ENCODE measurements around the gene PNMT. TPM values are rescaled to one million over a fixed set of nuclear protein-coding genes. Genes with fewer than 3 reads are reported as not detected.

The PNMT gene
- total RNA-seq, 4 donors from 2014 or later = 1.1 to 3.3 (median 1.2) TPM; not detected in 1

GRCh38 chr17:39641097-39641496 is 27.2 kb upstream of the PNMT start:
- Histone ChIP-seq H3K27ac (no peak overlapping the region), H3K36me3 (no peaks in the 10 kb centered on the region), H3K4me3 (replicated peaks in 1 of 3) (no peak overlapping the region), H3K4me1 (peaks cover 19 to 51% of the 10 kb centered on the region in 2 donors), H3K9me3 (no peaks in the 10 kb centered on the region), H3K27me3 (no peaks in the 10 kb centered on the region)
- no peak for DNase-seq
- 96 to 99% methylated on average over 4 of the region's 4 CpGs for WGBS, 2 donors
- intact Hi-C loops (cut with DNase I) = no loop called here
- TF ChIP-seq POLR2A (IDR thresholded peaks at IDR 0.05) (no peak), CTCF (IDR thresholded peaks at IDR 0.05) (no peak)

DNA sequence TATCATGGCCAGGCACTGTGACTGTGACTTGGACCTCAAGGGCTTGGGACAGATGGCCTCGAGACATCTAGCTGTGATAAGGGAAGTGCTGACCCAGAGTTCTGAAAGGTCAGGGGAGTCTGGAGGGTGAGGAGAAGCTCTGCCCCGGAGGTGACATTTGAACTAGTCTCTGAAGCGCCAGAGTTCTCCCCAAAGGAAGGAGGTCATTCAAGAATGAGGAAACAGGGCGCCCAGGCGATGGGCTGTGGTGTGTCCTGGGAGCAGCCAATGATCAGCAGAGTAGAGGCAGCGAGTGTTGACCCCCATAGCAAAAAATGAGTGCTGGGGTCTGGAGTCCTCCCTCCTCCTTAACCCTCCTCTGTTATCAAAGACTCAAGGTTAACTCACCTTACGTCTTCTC is 26.4 kb upstream of the PNMT start:
- WGBS, 2 donors = 79 to 80% methylated on average over 7 of the region's 7 CpGs
- intact Hi-C loops (cut with DNase I) = no loop called here
- DNase-seq = no peak
- no peaks in the 10 kb centered on the region for H3K9me3 ChIP-seq
- H3K27ac ChIP-seq = no peak overlapping the region
- peaks cover 19 to 44% of the 10 kb centered on the region in 2 donors for H3K4me1 ChIP-seq
- TF ChIP-seq POLR2A (IDR thresholded peaks at IDR 0.05) = no peak
- no peak for TF ChIP-seq CTCF (IDR thresholded peaks at IDR 0.05)
- H3K27me3 ChIP-seq = no peaks in the 10 kb centered on the region
- H3K36me3 ChIP-seq = no peaks in the 10 kb centered on the region
- H3K4me3 ChIP-seq (replicated peaks in 1 of 3) = no peak overlapping the region

DNA sequence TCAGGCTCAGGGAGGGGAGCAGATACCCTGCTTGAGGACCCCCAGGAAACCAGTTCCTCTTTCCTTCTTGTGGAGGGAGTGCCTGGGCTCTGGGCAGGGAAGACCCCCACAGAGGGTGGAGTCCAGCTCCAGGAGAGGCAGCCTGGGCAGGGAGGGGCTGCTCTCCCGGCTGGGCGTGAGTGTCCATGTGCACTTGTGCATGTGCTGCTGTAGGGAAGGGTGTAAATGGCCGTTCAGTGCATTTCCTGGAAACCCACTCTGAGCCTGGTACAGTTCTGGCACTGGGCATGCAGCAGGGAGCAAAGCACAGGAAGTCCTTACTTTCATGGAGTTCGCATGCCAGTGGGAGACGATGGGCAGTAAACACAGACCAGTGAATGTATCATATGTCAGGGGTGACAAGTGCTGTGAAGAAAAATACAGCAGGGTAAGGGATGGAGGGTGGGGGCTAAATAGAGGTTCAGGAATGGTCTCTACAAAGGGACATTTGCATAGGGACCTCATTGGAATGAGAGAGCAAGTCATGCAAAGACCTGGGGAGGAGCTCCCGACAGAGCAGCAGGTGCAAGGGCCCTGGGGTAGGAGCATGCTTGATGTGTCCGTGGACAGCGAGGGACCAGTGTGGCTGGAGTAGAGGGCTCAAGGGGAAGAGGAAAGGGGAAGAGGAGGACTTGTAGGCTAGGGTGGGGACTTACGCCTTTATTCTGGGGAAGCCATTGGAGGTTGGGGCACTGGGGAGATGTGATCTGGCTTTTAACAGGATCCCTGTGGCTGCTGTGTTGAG is 25.8 kb upstream of the PNMT start:
- Histone ChIP-seq H3K27me3 (no peaks in the 10 kb centered on the region), H3K4me3 (replicated peaks in 1 of 3) (no peak overlapping the region), H3K4me1 (peaks cover 19 to 44% of the 10 kb centered on the region in 2 donors), H3K9me3 (no peaks in the 10 kb centered on the region), H3K36me3 (no peaks in the 10 kb centered on the region), H3K27ac (no peak overlapping the region)
- intact Hi-C loops (cut with DNase I) = no loop called here
- no peak for DNase-seq
- TF ChIP-seq POLR2A (IDR thresholded peaks at IDR 0.05) (no peak), CTCF (IDR thresholded peaks at IDR 0.05) (no peak)
- 79 to 88% methylated on average over 8 to 9 of the region's 9 CpGs for WGBS, 2 donors

DNA sequence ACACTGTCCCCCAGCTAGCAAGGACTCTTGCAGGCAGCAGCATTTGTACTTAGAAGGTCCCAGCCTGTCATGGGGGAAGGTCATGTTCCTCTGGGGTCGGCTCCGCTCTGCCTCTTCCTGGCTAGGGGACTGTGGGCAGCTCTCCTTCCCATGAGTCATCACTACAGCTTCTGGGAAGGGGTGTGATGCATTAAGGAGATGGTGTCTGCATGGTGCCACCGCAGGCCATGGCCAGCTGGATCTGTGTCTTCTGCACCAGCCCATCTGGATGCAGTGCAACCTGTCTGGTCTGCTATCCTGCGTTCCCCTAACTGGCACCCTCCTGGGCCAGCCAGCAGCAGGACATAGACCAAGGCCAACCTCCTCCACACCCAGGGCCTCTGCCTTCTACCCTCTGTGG is 25.0 kb upstream of the PNMT start:
- Histone ChIP-seq H3K4me3 (replicated peaks in 1 of 3) (no peak overlapping the region), H3K4me1 (peaks cover 11 to 37% of the 10 kb centered on the region in 2 donors), H3K27me3 (no peaks in the 10 kb centered on the region), H3K36me3 (no peaks in the 10 kb centered on the region), H3K27ac (no peak overlapping the region), H3K9me3 (no peaks in the 10 kb centered on the region)
- 70 to 86% methylated on average over 1 to 4 of the region's 4 CpGs for WGBS, 2 donors
- intact Hi-C loops (cut with DNase I) = no loop called here
- TF ChIP-seq POLR2A (IDR thresholded peaks at IDR 0.05) = no peak
- no peak for TF ChIP-seq CTCF (IDR thresholded peaks at IDR 0.05)
- no peak for DNase-seq

DNA sequence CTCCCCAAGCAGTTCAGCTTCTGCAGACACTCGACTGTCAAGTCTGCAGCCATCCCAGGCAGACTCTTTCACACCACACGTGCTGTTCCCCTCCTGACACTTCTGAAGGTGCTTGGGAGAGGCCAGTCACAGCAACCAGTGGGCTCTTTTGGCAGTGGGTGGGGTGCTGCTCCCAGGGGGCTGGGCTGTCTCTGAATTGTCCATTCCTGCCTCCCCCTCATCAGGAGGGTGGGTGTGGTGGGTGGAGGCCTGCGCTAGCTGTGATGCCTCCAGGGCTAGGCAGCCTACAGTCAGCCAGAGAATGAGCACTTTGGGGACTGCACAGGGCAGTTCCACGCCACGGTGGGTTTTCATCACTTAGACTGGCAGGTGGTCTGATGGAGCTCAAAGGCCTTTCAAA is 21.0 kb upstream of the PNMT start:
- Histone ChIP-seq H3K27ac (no peak overlapping the region), H3K27me3 (no peaks in the 10 kb centered on the region), H3K36me3 (no peaks in the 10 kb centered on the region), H3K4me1 (peaks cover 8 to 29% of the 10 kb centered on the region in 2 donors), H3K4me3 (replicated peaks in 1 of 3) (no peak overlapping the region), H3K9me3 (no peaks in the 10 kb centered on the region)
- no peak for DNase-seq
- TF ChIP-seq POLR2A (IDR thresholded peaks at IDR 0.05) (no peak), CTCF (IDR thresholded peaks at IDR 0.05) (no peak)
- WGBS, 2 donors = 74 to 76% methylated on average over 5 of the region's 5 CpGs
- intact Hi-C loops (cut with DNase I) = no loop called here

All from thyroid gland (tissue), 4 donors.